ENCODE measurements around the gene RUNX1. TPM values are rescaled to one million over a fixed set of nuclear protein-coding genes. Genes with fewer than 3 reads are reported as not detected.
A peak's percentile ranks its signal among the peaks of the same experiment; 100 is the strongest.

Gene RUNX1
- total and polyA plus RNA-seq, 2 of the 13 experiments (the other 11 are each of a cell fraction or from before 2014, with no cell fraction given): 5.4 to 6.4 TPM

- TF ChIP-seq TBX2 (CRISPR knock-in tag; IDR thresholded peaks at IDR 0.05; ENCODE audit: borderline replicate concordance): peak; percentile 25; the same call in 1 of the 2 replicates
- TF ChIP-seq ZNF749 (CRISPR knock-in tag; IDR thresholded peaks at IDR 0.05; ENCODE audit: borderline replicate concordance): no peak
- TF ChIP-seq, protein P1, sequence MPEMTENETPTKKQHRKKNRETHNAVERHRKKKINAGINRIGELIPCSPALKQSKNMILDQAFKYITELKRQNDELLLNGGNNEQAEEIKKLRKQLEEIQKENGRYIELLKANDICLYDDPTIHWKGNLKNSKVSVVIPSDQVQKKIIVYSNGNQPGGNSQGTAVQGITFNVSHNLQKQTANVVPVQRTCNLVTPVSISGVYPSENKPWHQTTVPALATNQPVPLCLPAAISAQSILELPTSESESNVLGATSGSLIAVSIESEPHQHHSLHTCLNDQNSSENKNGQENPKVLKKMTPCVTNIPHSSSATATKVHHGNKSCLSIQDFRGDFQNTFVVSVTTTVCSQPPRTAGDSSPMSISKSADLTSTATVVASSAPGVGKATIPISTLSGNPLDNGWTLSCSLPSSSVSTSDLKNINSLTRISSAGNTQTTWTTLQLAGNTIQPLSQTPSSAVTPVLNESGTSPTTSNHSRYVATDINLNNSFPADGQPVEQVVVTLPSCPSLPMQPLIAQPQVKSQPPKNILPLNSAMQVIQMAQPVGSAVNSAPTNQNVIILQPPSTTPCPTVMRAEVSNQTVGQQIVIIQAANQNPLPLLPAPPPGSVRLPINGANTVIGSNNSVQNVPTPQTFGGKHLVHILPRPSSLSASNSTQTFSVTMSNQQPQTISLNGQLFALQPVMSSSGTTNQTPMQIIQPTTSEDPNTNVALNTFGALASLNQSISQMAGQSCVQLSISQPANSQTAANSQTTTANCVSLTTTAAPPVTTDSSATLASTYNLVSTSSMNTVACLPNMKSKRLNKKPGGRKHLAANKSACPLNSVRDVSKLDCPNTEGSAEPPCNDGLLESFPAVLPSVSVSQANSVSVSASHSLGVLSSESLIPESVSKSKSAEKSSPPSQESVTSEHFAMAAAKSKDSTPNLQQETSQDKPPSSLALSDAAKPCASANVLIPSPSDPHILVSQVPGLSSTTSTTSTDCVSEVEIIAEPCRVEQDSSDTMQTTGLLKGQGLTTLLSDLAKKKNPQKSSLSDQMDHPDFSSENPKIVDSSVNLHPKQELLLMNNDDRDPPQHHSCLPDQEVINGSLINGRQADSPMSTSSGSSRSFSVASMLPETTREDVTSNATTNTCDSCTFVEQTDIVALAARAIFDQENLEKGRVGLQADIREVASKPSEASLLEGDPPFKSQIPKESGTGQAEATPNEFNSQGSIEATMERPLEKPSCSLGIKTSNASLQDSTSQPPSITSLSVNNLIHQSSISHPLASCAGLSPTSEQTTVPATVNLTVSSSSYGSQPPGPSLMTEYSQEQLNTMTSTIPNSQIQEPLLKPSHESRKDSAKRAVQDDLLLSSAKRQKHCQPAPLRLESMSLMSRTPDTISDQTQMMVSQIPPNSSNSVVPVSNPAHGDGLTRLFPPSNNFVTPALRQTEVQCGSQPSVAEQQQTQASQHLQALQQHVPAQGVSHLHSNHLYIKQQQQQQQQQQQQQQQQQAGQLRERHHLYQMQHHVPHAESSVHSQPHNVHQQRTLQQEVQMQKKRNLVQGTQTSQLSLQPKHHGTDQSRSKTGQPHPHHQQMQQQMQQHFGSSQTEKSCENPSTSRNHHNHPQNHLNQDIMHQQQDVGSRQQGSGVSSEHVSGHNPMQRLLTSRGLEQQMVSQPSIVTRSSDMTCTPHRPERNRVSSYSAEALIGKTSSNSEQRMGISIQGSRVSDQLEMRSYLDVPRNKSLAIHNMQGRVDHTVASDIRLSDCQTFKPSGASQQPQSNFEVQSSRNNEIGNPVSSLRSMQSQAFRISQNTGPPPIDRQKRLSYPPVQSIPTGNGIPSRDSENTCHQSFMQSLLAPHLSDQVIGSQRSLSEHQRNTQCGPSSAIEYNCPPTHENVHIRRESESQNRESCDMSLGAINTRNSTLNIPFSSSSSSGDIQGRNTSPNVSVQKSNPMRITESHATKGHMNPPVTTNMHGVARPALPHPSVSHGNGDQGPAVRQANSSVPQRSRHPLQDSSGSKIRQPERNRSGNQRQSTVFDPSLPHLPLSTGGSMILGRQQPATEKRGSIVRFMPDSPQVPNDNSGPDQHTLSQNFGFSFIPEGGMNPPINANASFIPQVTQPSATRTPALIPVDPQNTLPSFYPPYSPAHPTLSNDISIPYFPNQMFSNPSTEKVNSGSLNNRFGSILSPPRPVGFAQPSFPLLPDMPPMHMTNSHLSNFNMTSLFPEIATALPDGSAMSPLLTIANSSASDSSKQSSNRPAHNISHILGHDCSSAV (CRISPR knock-in tag; IDR thresholded peaks at IDR 0.05; ENCODE audit: borderline replicate concordance): no peak
- TF ChIP-seq, protein P2, sequence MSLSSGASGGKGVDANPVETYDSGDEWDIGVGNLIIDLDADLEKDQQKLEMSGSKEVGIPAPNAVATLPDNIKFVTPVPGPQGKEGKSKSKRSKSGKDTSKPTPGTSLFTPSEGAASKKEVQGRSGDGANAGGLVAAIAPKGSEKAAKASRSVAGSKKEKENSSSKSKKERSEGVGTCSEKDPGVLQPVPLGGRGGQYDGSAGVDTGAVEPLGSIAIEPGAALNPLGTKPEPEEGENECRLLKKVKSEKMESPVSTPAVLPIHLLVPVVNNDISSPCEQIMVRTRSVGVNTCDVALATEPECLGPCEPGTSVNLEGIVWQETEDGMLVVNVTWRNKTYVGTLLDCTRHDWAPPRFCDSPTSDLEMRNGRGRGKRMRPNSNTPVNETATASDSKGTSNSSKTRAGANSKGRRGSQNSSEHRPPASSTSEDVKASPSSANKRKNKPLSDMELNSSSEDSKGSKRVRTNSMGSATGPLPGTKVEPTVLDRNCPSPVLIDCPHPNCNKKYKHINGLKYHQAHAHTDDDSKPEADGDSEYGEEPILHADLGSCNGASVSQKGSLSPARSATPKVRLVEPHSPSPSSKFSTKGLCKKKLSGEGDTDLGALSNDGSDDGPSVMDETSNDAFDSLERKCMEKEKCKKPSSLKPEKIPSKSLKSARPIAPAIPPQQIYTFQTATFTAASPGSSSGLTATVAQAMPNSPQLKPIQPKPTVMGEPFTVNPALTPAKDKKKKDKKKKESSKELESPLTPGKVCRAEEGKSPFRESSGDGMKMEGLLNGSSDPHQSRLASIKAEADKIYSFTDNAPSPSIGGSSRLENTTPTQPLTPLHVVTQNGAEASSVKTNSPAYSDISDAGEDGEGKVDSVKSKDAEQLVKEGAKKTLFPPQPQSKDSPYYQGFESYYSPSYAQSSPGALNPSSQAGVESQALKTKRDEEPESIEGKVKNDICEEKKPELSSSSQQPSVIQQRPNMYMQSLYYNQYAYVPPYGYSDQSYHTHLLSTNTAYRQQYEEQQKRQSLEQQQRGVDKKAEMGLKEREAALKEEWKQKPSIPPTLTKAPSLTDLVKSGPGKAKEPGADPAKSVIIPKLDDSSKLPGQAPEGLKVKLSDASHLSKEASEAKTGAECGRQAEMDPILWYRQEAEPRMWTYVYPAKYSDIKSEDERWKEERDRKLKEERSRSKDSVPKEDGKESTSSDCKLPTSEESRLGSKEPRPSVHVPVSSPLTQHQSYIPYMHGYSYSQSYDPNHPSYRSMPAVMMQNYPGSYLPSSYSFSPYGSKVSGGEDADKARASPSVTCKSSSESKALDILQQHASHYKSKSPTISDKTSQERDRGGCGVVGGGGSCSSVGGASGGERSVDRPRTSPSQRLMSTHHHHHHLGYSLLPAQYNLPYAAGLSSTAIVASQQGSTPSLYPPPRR (CRISPR knock-in tag; IDR thresholded peaks at IDR 0.05; ENCODE audit: borderline replicate concordance): peak; percentile 32; the same call in 1 of the 2 replicates
- TF ChIP-seq RXRB (CRISPR knock-in tag; IDR thresholded peaks at IDR 0.05; ENCODE audit: borderline replicate concordance): peak; percentile 82
- TF ChIP-seq HDAC2 (CRISPR knock-in tag; IDR thresholded peaks at IDR 0.05): peak; percentile 43; the same call in 1 of the 2 replicates
- no peak for TF ChIP-seq ZNF7 (CRISPR knock-in tag; IDR thresholded peaks at IDR 0.05)
- TF ChIP-seq ZNF503 (CRISPR knock-in tag; IDR thresholded peaks at IDR 0.05): 0 out of 2 replicates have a peak, but pooled peaks have one; percentile 58
- TF ChIP-seq NR0B2 (CRISPR knock-in tag; IDR thresholded peaks at IDR 0.05): no peak
Measured at GRCh38 chr21:34836103-34836932, 212.8 kb downstream of the RUNX1 start (continued).

All from HepG2 (cell line).